Measurements from ENCODE around the gene ARHGAP30. TPM values are rescaled to one million over a fixed set of nuclear protein-coding genes. Genes with fewer than 3 reads are reported as not detected.

Gene ARHGAP30
- total and polyA plus RNA-seq, 2 of the 8 experiments (the other 6 are each of a cell fraction or from before 2014, with no cell fraction given): 0.27 to 0.39 TPM

- Histone ChIP-seq H3K4me1 (replicated peaks in 1 of 4; ENCODE audit: control insufficient read depth in 3 of 4, insufficient read depth in 4 of 4, low read length in 3 of 4) (peaks cover 0 to 6% (median 0%) of the 10 kb centered on the region in 4 experiments; a peak in 4 of 7 replicates), H3K27me3 (replicated peaks in 1 of 4; ENCODE audit: control insufficient read depth in 3 of 4, extremely low read depth in 1 of 4, insufficient read depth in 3 of 4, low read length in 3 of 4) (no peaks in the 10 kb centered on the region), H3K4me2 (ENCODE audit: insufficient read depth in 1 of 2, low read depth in 2 of 2, low read length in 2 of 2) (no peak overlapping the region), H3K4me3 (ENCODE audit: extremely low read depth in 1 of 4, insufficient read depth in 2 of 4, low read depth in 3 of 4, low read length in 4 of 4) (no peak overlapping the region), H3K56ac (replicated peaks; ENCODE audit: insufficient read length, low read depth, low read length) (no peak overlapping the region), H3K23ac (ENCODE audit: insufficient read length) (no peak overlapping the region), H4K91ac (replicated peaks; ENCODE audit: insufficient read length, low read length) (no peak overlapping the region), H3K9me3 (ENCODE audit: insufficient read depth in 2 of 2, low read depth in 1 of 2, low read length in 1 of 2) (no peaks in the 10 kb centered on the region), H2BK20ac (ENCODE audit: low read length) (no peak overlapping the region), H3K18ac (ENCODE audit: extremely low read depth, low read length) (no peak overlapping the region), H3K36me3 (ENCODE audit: control insufficient read depth in 2 of 4, insufficient read depth in 4 of 4, low read length in 3 of 4) (no peaks in the 10 kb centered on the region), H3K27ac (ENCODE audit: low read depth, low read length) (no peak overlapping the region), H4K20me1 (replicated peaks in 1 of 2; ENCODE audit: control insufficient read depth in 1 of 2, insufficient read depth in 2 of 2, low read length in 2 of 2) (no peaks in the 10 kb centered on the region), H2BK5ac (ENCODE audit: low read depth, low read length) (no peak overlapping the region), H3K4ac (replicated peaks; ENCODE audit: insufficient read length, low read depth, low read length) (no peak overlapping the region), H2BK120ac (replicated peaks; ENCODE audit: low read depth, low read length) (no peak overlapping the region), H3K14ac (ENCODE audit: insufficient read length) (no peak overlapping the region), H2AFZ (ENCODE audit: low read length) (no peak overlapping the region), H4K8ac (ENCODE audit: extremely low read depth, insufficient read depth, low read length) (no peak overlapping the region; the same call in 1 of the 2 replicates), H3K79me2 (ENCODE audit: control insufficient read depth in 1 of 2, insufficient read depth in 2 of 2, low read length in 2 of 2) (no peaks in the 10 kb centered on the region), H2AK5ac (ENCODE audit: low read depth, low read length) (no peak overlapping the region), H2BK12ac (ENCODE audit: low read depth, low read length) (no peak overlapping the region), H3K23me2 (ENCODE audit: low read depth, low read length) (no peaks in the 10 kb centered on the region), H3K9ac (replicated peaks in 1 of 4; ENCODE audit: extremely low read depth in 1 of 4, low read depth in 3 of 4, low read length in 3 of 4) (no peak overlapping the region), H2BK15ac (ENCODE audit: low read length) (peak overlapping the region; percentile 12; the same call in 1 of the 2 replicates), H3K79me1 (ENCODE audit: low read depth, low read length) (no peaks in the 10 kb centered on the region), H4K5ac (ENCODE audit: insufficient read length, low read depth, low read length) (no peak overlapping the region)
- WGBS, 2 experiments (ENCODE audit: extremely low coverage in 1 of 2, insufficient coverage in 1 of 2, insufficient read length in 1 of 2, insufficient replicate concordance in 2 of 2, low coverage in 1 of 2, low lambda C conversion rate in 2 of 2, missing lambda C conversion rate in 1 of 2): 84% methylated on average over 5 of the region's 5 CpGs; no CpG with 5 or more reads in 1 of the 2 experiments
- ChIA-PET CTCF (ENCODE audit: partially characterized antibody) (interaction anchor here (1.3 to 17.8 kb wide), 4 partner anchors 8 to 82 kb away, joined by 4 to 282 read pairs (median 80); partner anchors contain the start of genes ARHGAP30 and KLHDC9), POLR2A (ENCODE audit: partially characterized antibody) (interaction anchor here (1.4 kb wide), 1 partner anchor 35 kb away, joined by 3 read pairs; the partner anchor contains the start of gene USF1)
- no peak for DNase-seq (ENCODE audit: low read depth in 1 of 2, low spot score in 2 of 2)
- FAIRE-seq: no peak
- TF ChIP-seq KDM5A (IDR thresholded peaks at IDR 0.05; ENCODE audit: low read length) (no peak), POLR2AphosphoS5 (IDR thresholded peaks at IDR 0.05; ENCODE audit: low read depth, low read length) (no peak), TAF7 (optimal IDR thresholded peaks at IDR 0.05; ENCODE audit: borderline replicate concordance, low read depth, low read length) (no peak), CEBPB (IDR thresholded peaks at IDR 0.05; ENCODE audit: low read depth, low read length) (no peak), RXRA (IDR thresholded peaks at IDR 0.05; ENCODE audit: insufficient read depth, low read depth, low read length) (no peak)
Observed at GRCh38 chr1:161080441-161081405, 11.0 kb upstream of the ARHGAP30 start.

Data from H1 (cell line).